GM19455 (cell line): ENCODE data around the gene AFF4.
"Not testable (repeated sequence)": the region's sequence is repeated elsewhere in the genome, so short reads cannot be mapped to it uniquely, and the experiment has no call there.

Source experiments
- ATAC-seq: cut with Tn5 transposase; IDR thresholded peaks from one replicate; pipeline ENCODE4 v1.9.1; 2021; ENCODE audit not compliant: unreplicated experiment

Gene AFF4

GRCh38 chr5:132953710-132954109 is 9.7 kb downstream of the AFF4 start:
- ATAC-seq, result no peak

GRCh38 chr5:132952829-132953228 is 10.6 kb downstream of the AFF4 start:
- ATAC-seq, result no peak

GRCh38 chr5:132951897-132952296 is 11.5 kb downstream of the AFF4 start:
- no peak for ATAC-seq

DNA sequence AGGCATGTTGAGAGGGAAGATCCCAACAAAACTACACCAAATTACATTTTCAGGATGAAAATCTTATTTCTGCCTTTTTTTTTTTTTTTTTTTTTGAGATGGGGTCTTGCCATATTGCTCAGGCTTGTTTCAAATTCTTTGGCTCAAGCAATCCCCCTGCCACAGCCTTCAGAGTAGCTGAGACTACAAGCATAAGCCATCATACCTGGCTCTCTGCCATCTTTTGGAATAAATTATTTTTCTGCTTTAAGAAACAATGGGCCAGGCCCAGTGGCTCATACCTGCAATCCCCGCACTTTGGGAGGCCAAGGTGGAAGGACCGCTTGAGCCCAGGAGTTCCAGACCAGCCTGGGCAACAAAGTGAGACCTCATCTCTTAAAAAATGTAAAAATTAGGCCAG is 14.3 kb downstream of the AFF4 start:
- ATAC-seq, result no peak

DNA sequence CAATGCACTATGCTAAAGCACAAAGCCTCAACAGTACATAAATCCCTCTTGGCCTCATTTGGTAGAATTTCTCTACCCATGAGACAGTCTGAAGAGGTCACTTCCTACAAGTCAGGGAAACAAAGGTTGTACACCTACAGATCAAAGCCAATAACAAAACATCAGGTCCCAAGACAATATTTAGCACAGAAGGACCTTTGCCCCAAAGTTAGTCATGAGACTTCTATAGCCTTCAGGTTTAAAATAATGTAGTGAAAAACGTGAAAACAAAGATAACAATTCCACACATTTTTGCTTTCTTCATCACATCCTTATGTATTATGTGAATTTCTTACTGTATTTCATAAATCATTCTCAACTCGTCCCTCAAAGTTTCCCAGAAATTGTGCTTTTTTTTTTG is 15.8 kb downstream of the AFF4 start:
- ATAC-seq, result no peak

DNA sequence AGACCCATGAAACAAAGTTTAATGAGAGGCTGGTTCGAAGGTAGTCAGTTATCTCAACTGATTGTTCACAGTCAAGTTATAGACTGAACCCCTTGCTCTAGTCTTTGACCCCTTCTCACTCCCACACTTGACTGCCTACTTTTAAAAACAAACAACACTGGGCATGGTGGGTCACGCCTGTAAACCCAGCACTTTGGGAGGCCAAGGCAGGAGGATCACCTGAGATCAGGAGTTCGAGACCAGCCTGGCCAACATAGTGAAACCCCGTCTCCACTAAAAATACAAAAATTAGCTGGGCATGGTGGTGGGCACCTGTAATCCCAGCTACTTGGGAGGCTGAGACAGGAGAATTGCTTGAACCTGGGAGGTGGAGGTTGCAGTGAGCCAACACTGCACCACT is 18.1 kb downstream of the AFF4 start:
- ATAC-seq, result not testable (repeated sequence)

DNA sequence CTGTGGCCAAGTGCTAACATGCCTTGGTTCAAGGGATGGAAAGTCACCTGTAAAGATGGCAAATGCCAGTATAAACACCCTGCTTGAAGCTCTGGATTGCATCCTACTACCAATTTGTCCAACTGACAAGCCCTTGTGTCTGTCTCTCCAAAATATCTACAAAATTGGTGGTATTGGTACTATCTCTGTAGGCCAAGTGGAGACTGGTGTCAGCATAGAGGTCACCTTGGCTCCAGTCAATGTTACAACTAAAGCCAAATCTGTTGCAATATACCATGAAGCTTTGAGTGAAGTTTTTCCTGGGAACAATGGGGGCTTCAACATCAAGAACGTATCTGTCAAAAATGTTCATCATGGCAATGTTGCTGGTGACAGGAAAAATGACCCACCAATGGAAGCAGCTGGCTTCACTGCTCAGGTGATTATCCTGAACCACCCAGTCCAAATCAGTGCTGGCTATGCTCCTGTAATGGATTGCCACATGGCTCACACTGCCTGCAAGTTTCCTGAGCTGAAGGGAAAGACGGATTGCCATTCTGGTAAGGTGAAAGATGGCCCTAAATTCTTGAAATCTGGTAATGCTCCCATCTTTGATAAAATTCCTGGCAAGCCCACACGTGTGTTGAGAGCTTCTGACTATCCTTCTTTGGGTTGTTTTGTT is 19.9 kb downstream of the AFF4 start:
- ATAC-seq, result no peak

GRCh38 chr5:132941331-132941730 is 22.1 kb downstream of the AFF4 start:
- ATAC-seq, result no peak

DNA sequence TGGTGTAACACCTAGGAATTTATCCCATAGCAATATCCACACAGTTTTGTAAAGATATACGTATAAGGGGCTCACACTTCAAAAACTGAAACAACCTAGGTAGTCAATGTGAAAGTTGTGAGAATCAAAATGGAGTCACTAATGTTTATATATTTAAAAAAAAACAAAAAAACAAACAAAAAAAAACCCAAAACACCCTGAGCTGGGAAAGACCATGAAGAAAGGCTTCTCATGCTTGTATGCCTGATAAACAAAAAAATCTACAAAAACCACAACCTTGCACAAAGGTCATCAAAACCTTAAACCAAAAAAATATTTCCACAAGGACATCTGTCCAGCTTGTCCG is 35.4 kb downstream of the AFF4 start:
- ATAC-seq, result no peak

DNA sequence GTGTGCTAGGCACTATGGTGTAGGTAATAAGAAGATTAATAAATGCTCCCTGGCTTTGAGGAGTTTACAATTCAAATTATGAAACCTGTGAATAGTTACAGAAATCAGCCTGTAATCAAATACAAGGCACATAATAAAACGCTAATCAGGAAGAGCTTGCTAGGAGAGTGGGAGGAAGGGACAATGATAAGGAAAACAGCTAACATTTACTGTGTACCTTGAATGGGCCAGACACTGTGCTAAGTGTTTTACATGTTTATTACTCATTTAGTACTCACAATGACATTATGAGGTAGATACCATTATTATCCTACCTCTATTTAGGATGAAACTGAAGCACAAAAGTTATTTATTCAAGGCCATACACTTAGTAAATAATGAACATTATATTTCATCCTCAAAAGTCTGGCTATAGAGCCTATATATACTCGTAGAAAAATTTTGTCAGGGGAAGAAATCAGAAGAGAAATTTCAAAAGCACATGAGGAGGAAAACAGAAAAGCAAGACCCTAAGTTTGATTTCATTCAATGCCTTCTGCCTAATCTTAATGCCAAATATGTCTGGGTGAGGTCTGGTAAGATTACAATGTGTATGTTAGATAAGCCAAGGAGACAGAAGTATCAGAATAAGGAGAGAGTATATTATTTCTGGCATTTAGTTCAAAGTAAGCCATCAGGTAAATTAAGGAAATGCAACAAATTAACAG is 35.9 kb downstream of the AFF4 start:
- ATAC-seq, result no peak

GRCh38 chr5:132926437-132926836 is 37.0 kb downstream of the AFF4 start:
- ATAC-seq, result no peak

DNA sequence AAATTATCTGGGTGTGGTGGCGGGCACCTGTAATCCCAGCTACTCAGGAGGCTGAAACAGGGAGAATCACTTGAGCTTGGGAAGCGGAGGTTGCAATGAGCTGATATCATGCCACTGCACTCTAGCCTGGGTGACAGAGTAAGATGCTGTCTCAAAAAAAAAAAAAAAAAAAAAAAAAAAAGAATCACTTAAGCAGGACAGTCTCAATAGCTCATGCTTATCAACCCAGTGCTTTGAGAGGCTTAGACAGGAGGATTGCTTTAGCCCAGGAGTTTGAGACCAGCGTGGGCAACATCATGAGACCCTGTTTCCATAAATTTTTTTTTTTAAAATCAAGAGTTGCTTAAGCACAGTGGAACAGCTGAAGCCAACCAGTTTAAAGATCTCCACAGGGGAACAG is 47.3 kb downstream of the AFF4 start:
- no peak for ATAC-seq

DNA sequence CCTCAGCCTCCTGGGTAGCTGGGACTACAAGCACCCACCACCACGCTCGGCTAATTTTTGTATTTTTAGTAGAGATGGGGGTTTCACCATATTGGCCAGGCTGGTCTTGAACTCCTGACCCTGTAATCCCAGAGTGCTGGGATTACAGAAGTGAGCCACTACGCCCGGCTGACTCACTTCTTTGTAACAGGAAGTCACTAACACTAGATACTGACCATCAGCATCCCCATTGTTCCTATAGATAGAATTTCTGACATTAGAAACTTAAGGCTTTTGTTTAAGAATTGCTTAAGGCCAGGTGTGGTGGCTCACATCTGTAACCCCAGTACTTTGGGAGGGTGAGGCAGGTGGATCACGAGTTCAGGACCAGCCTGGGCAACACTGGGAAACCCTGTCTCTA is 47.8 kb downstream of the AFF4 start:
- ATAC-seq, result no peak

DNA sequence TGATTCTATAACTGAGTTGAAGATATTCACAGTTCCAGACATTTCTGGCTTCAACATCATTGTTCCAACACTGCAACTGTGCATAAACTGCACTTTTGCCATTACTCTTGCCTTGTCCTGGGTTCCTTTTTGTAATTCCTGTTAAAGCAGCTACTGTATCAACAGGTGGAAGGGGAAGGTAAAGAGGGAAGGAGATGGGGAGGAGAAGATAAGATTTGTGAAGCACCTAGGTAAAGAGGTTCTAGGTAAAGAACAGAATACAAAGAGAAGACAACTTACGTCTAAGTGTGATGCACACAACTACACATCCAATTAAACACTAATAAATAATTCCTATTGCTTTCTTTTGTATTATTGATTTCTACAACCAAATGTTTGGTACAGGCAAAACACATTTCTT is 53.7 kb downstream of the AFF4 start:
- ATAC-seq, result no peak

- ATAC-seq, result no peak
These were observed 56.3 kb downstream of the AFF4 start for GRCh38 chr5:132907161-132907560.

DNA sequence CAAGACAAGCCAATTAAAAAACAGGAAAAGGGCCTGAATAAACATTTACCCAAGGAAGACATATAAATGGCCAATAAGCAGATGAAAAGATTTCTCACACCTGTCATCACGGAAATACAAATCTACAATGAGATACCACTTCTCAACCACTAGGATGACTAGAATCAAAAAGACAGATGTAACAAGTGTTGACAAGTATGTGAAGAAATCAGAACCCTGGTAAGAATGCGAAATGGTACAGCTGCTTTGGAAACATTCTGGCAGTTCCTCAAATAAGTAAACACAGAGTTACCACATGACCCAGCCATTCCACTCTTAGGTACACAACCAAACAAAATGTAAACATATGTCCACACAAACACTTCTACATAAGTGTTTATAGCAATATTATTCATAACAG is 57.5 kb downstream of the AFF4 start:
- no peak for ATAC-seq

DNA sequence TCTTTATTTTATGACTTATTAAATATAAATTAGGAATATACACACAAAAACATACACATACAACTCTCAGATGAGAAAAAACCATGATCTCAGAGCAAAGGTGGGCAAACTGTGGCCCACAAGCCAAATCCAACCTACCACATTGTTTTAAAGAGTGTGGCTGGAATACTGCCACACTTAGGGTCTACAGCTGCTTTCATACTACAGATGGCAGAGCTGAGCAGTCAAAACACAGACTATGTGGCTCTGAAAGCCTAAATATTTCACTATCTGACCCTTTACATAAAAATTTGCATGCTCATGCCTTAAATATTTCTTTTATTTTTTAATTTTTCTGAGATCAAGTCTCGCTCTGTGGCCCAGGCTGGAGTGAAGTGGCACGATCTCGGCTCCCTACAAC is 61.7 kb downstream of the AFF4 start:
- ATAC-seq, result no peak

GRCh38 chr5:132901036-132901435 is 62.4 kb downstream of the AFF4 start:
- no peak for ATAC-seq

GRCh38 chr5:132898094-132898493 is 65.3 kb downstream of the AFF4 start:
- ATAC-seq, result no peak

GRCh38 chr5:132896685-132897084 is 66.7 kb downstream of the AFF4 start:
- ATAC-seq, result no peak

- no peak for ATAC-seq
These were observed 67.6 kb downstream of the AFF4 start for GRCh38 chr5:132895719-132896305.

GRCh38 chr5:132890817-132891216 is 72.6 kb downstream of the AFF4 start:
- no peak for ATAC-seq

GRCh38 chr5:132889501-132889900 is 73.9 kb downstream of the AFF4 start:
- ATAC-seq, result no peak
